ENCODE data around the gene NPDC1. TPM values are rescaled to one million over a fixed set of nuclear protein-coding genes. Genes with fewer than 3 reads are reported as not detected.

NPDC1 gene
- total RNA-seq, 4 donors from 2014 or later = 45.3 to 119 (median 91.5) TPM

DNA sequence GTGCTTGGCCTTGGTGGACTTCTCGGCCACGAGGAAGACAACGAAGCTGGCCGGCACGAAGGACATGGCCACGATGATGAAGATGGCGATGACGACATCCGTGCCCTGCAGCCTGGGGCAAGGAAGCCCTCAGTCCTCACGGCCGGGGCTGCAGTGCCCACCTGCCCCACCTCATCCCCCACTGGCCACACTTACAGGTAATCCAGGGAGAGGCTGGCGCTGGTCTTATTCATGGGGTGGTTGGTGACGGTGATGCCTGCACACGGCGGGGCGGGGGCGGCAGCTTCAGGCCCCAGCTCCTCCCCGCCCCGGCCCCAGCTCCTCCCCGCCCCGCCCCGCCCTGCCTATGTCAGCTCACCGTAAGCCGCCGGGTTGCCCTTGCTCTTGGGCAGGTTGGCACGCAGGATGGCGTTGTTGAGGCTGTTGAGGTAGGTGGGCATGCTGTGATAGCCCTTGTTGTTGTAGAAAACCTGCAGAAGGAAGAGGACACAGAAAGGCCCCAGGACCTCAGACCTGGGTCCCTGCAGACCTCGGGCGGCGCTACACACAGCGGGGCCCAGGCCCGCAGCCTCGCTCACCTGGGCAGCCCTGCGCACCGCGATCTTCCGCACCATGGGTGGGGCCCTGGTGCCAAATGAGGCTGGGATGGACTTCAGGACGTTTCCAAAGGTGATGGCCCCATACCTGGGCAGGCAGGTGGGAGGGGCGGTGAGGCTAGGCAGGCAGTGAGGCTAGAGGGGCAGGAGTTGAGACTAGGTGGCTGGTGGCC, 33.9 kb downstream of the NPDC1 start:
- no peak overlapping the region for H3K4me3 ChIP-seq
- H3K9me3 ChIP-seq = no peaks in the 10 kb centered on the region
- peaks cover 0 to 10% (median 5%) of the 10 kb centered on the region in 4 donors for H3K4me1 ChIP-seq
- 92% methylated on average over 21 of the region's 39 CpGs for WGBS
- TF ChIP-seq, protein P1, sequence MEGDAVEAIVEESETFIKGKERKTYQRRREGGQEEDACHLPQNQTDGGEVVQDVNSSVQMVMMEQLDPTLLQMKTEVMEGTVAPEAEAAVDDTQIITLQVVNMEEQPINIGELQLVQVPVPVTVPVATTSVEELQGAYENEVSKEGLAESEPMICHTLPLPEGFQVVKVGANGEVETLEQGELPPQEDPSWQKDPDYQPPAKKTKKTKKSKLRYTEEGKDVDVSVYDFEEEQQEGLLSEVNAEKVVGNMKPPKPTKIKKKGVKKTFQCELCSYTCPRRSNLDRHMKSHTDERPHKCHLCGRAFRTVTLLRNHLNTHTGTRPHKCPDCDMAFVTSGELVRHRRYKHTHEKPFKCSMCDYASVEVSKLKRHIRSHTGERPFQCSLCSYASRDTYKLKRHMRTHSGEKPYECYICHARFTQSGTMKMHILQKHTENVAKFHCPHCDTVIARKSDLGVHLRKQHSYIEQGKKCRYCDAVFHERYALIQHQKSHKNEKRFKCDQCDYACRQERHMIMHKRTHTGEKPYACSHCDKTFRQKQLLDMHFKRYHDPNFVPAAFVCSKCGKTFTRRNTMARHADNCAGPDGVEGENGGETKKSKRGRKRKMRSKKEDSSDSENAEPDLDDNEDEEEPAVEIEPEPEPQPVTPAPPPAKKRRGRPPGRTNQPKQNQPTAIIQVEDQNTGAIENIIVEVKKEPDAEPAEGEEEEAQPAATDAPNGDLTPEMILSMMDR (IDR thresholded peaks at IDR 0.05) = no peak
- TF ChIP-seq EP300 (IDR thresholded peaks at IDR 0.05) (no peak), POLR2AphosphoS5 (IDR thresholded peaks at IDR 0.05) (no peak), POLR2A (IDR thresholded peaks at IDR 0.05; ENCODE audit: low read depth) (no peak)
- H3K36me3 ChIP-seq = peaks cover 28 to 95% (median 86%) of the 10 kb centered on the region in 4 donors
- no peak overlapping the region for H3K27ac ChIP-seq (replicated peaks in 1 of 4)
- H3K27me3 ChIP-seq = no peaks in the 10 kb centered on the region
- no peak for DNase-seq (ENCODE audit: extremely low spot score)
- intact Hi-C loops (cut with DNase I) = no loop called here

DNA sequence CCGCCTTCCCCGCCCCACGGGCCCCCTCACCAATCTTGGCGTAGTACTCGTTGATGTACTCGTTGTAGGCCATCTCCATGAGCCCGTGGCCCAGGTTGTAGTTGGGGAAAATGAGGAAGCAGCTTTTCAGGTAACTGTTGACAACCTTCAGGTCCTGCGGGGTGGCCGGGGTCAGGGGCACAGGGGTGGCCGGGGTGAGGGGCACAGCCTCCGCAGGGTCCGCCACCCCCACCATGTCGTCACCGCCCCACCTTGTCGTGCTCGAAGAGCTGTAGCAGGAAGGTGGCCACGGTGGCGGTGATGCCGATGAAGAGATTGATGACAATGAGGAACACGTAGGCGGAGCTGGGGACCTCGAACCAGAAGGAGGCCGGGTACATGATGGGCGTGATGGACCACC, 34.8 kb downstream of the NPDC1 start:
- intact Hi-C loops (cut with DNase I) = no loop called here
- peaks cover 20 to 85% (median 76%) of the 10 kb centered on the region in 4 donors for H3K36me3 ChIP-seq
- no peak for DNase-seq (ENCODE audit: extremely low spot score)

DNA sequence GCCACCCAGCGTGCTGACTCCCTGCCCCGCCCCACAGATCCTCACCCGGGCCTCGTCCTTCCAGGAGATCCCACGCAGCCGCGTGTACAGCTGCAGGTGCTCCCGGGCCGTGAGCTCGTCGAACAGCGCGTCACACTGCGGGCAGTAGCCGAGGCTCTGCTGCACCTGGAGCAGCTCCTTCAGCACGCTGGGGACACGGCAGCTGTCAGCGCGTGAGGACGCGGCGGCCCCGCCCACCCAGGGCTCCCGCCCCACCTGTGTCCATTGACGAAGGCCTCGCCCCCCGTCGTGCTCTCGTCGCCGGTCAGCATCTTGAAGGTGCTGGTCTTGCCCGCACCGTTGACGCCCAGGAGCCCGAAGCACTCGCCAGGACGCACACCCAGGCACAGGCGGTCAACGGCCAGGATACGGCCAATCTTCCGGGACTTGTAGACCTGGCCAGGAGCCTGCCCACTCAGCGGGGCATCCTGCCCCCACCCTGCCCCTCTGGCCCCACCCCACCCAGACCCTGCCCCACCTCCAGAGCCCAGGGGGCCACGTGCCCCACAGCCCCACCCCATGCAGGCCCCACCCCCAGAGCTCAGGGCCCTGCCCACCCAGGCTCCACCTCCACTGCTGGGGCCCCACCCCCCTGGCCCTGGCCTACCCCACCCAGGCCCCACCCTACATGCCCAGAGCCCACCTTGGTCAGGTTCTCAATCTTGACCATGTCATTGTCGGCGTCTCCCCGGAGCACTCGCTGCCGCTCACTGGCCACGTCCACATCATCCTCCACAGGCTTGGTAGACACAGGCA, 35.8 kb downstream of the NPDC1 start:
- Histone ChIP-seq H3K4me1 (peaks cover 0 to 12% (median 6%) of the 10 kb centered on the region in 4 donors), H3K36me3 (peaks cover 20 to 75% (median 66%) of the 10 kb centered on the region in 4 donors), H3K27ac (replicated peaks in 1 of 4) (no peak overlapping the region), H3K27me3 (no peaks in the 10 kb centered on the region), H3K9me3 (no peaks in the 10 kb centered on the region), H3K4me3 (no peak overlapping the region)
- TF ChIP-seq, protein P1 (IDR thresholded peaks at IDR 0.05) = no peak
- no peak for TF ChIP-seq POLR2A (IDR thresholded peaks at IDR 0.05; ENCODE audit: low read depth)
- TF ChIP-seq POLR2AphosphoS5 (IDR thresholded peaks at IDR 0.05) = no peak
- WGBS = 92% methylated on average over 27 of the region's 49 CpGs
- intact Hi-C loops (cut with DNase I) = no loop called here
- no peak for DNase-seq (ENCODE audit: extremely low spot score)

More for the DNA sequence above, 34.8 kb downstream of the NPDC1 start:
- H3K27me3 ChIP-seq = no peaks in the 10 kb centered on the region
- no peak overlapping the region for H3K4me3 ChIP-seq
- no peak overlapping the region for H3K27ac ChIP-seq (replicated peaks in 1 of 4)
- peaks cover 0 to 12% (median 6%) of the 10 kb centered on the region in 4 donors for H3K4me1 ChIP-seq
- WGBS = 93% methylated on average over 24 of the region's 24 CpGs
- no peaks in the 10 kb centered on the region for H3K9me3 ChIP-seq
- no peak for TF ChIP-seq POLR2AphosphoS5 (IDR thresholded peaks at IDR 0.05)
- no peak for TF ChIP-seq POLR2A (IDR thresholded peaks at IDR 0.05; ENCODE audit: low read depth)
- TF ChIP-seq, protein P1 (IDR thresholded peaks at IDR 0.05) = no peak
- TF ChIP-seq EP300 (IDR thresholded peaks at IDR 0.05) = no peak

DNA sequence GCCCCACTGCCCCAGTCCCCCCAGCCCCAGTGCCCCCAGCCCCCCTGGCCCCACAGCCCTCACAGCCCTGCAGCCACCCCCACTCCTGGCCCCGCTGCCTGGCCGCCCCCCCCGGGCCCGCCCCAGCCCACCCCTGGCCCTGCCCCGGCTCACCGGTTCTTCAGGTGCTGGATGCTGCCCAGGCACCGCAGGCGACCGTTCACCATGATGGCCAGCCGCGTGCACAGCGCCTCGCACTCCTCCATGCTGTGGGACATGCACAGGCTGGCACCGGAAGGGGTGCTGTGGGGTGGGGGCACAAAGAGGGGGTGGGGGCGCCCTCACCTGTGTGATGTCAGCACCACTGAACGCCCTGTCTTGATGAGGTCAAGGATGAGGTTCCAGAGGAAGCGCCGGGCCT, 36.8 kb downstream of the NPDC1 start:
- peaks cover 0 to 12% (median 6%) of the 10 kb centered on the region in 4 donors for H3K4me1 ChIP-seq
- WGBS = 84% methylated on average over 7 of the region's 18 CpGs
- H3K36me3 ChIP-seq = peaks cover 12 to 66% (median 57%) of the 10 kb centered on the region in 4 donors
- intact Hi-C loops (cut with DNase I) = no loop called here
- TF ChIP-seq, protein P1 (IDR thresholded peaks at IDR 0.05) = no peak
- TF ChIP-seq POLR2AphosphoS5 (IDR thresholded peaks at IDR 0.05) (no peak), POLR2A (IDR thresholded peaks at IDR 0.05; ENCODE audit: low read depth) (no peak), EP300 (IDR thresholded peaks at IDR 0.05) (no peak)
- peaks cover 0 to 3% (median 0%) of the 10 kb centered on the region in 4 donors for H3K9me3 ChIP-seq
- DNase-seq (ENCODE audit: extremely low spot score) = no peak
- no peak overlapping the region for H3K27ac ChIP-seq (replicated peaks in 1 of 4)
- H3K27me3 ChIP-seq = no peaks in the 10 kb centered on the region
- H3K4me3 ChIP-seq = no peak overlapping the region
